H1 (cell line): ENCODE measurements around the gene FARSB. TPM values are rescaled to one million over a fixed set of nuclear protein-coding genes. Genes with fewer than 3 reads are reported as not detected.

Experiments
- MAFK ChIP-seq: IDR thresholded peaks from 2 replicates; pipeline ENCODE4 v1.6.1; 2012; ENCODE audit warnings: low read depth, mild to moderate bottlenecking, improper control_type of control experiment, low read length
- TEAD4 ChIP-seq: IDR thresholded peaks from 2 replicates; pipeline ENCODE4 v1.6.1; 2012; ENCODE audit warnings: low read depth, low read length, inconsistent platforms, mixed read lengths
- ZNF274 ChIP-seq: IDR thresholded peaks from 2 replicates; pipeline ENCODE4 v1.7.0; 2012; ENCODE audit warnings: low read length, borderline replicate concordance; ENCODE audit errors: extremely low read depth
- polyA plus RNA-seq, 7 experiments: library from polyadenylated mRNA; depleted of rRNA in 3 of 7; stranded (reverse) in 5 of 7; unstranded in 2 of 7; fragments of >200 nt in 5 of 7; fragments of 200-250 nt in 2 of 7; gene quantifications; 1 replicate in 5 of 7; 2 replicates in 1 of 7; 4 replicates in 1 of 7; pipeline versions ENCODE4 v1.2.1 to v1.2.3, GENCODE V29; 2011 to 2013; ENCODE audit warnings: missing spikeins in 2 of 7, mixed read lengths in 2 of 7
- total RNA-seq: library from RNA; stranded (reverse); fragmentation: NEBNext Ultra II Directional; extraction: Animal tissue kit (Norgen Biotek cat#: 25700); gene quantifications from 2 replicates; pipeline ENCODE4 v1.2.1, GENCODE V29; 2021
- TF ChIP-seq, protein P1 (sequence below): fragments of 300-600 bp; sonication (generic); IDR thresholded peaks from 2 replicates; pipeline ENCODE4 v1.7.1; 2012; ENCODE audit warnings: low read length, moderate library complexity, mild to moderate bottlenecking, inconsistent platforms; ENCODE audit not compliant: insufficient replicate concordance

FARSB gene
- total and polyA plus RNA-seq, 2 of the 8 experiments (the other 6 are each of a cell fraction or from before 2014, with no cell fraction given) = 21.0 to 37.9 TPM

DNA sequence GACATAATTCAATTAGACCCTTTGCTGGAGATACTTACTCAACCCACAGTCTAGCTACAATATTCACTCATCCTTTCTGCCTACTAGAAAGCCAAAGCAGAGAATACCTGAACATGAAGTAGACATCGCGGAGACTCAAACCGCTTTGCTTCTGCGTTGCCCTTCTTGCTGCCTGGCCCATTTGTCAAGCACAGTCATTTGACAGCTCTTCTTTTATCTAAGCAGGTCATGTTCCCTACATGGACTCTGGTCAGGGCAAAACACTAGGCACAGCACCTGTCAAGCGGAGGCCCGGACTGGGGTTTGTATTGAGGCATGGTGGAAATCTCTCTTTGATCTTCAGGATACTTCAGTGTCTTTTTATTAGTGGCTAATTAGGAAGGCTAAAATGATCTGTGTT is 89.7 kb downstream of the FARSB start (continued):
- TF ChIP-seq, protein P1, sequence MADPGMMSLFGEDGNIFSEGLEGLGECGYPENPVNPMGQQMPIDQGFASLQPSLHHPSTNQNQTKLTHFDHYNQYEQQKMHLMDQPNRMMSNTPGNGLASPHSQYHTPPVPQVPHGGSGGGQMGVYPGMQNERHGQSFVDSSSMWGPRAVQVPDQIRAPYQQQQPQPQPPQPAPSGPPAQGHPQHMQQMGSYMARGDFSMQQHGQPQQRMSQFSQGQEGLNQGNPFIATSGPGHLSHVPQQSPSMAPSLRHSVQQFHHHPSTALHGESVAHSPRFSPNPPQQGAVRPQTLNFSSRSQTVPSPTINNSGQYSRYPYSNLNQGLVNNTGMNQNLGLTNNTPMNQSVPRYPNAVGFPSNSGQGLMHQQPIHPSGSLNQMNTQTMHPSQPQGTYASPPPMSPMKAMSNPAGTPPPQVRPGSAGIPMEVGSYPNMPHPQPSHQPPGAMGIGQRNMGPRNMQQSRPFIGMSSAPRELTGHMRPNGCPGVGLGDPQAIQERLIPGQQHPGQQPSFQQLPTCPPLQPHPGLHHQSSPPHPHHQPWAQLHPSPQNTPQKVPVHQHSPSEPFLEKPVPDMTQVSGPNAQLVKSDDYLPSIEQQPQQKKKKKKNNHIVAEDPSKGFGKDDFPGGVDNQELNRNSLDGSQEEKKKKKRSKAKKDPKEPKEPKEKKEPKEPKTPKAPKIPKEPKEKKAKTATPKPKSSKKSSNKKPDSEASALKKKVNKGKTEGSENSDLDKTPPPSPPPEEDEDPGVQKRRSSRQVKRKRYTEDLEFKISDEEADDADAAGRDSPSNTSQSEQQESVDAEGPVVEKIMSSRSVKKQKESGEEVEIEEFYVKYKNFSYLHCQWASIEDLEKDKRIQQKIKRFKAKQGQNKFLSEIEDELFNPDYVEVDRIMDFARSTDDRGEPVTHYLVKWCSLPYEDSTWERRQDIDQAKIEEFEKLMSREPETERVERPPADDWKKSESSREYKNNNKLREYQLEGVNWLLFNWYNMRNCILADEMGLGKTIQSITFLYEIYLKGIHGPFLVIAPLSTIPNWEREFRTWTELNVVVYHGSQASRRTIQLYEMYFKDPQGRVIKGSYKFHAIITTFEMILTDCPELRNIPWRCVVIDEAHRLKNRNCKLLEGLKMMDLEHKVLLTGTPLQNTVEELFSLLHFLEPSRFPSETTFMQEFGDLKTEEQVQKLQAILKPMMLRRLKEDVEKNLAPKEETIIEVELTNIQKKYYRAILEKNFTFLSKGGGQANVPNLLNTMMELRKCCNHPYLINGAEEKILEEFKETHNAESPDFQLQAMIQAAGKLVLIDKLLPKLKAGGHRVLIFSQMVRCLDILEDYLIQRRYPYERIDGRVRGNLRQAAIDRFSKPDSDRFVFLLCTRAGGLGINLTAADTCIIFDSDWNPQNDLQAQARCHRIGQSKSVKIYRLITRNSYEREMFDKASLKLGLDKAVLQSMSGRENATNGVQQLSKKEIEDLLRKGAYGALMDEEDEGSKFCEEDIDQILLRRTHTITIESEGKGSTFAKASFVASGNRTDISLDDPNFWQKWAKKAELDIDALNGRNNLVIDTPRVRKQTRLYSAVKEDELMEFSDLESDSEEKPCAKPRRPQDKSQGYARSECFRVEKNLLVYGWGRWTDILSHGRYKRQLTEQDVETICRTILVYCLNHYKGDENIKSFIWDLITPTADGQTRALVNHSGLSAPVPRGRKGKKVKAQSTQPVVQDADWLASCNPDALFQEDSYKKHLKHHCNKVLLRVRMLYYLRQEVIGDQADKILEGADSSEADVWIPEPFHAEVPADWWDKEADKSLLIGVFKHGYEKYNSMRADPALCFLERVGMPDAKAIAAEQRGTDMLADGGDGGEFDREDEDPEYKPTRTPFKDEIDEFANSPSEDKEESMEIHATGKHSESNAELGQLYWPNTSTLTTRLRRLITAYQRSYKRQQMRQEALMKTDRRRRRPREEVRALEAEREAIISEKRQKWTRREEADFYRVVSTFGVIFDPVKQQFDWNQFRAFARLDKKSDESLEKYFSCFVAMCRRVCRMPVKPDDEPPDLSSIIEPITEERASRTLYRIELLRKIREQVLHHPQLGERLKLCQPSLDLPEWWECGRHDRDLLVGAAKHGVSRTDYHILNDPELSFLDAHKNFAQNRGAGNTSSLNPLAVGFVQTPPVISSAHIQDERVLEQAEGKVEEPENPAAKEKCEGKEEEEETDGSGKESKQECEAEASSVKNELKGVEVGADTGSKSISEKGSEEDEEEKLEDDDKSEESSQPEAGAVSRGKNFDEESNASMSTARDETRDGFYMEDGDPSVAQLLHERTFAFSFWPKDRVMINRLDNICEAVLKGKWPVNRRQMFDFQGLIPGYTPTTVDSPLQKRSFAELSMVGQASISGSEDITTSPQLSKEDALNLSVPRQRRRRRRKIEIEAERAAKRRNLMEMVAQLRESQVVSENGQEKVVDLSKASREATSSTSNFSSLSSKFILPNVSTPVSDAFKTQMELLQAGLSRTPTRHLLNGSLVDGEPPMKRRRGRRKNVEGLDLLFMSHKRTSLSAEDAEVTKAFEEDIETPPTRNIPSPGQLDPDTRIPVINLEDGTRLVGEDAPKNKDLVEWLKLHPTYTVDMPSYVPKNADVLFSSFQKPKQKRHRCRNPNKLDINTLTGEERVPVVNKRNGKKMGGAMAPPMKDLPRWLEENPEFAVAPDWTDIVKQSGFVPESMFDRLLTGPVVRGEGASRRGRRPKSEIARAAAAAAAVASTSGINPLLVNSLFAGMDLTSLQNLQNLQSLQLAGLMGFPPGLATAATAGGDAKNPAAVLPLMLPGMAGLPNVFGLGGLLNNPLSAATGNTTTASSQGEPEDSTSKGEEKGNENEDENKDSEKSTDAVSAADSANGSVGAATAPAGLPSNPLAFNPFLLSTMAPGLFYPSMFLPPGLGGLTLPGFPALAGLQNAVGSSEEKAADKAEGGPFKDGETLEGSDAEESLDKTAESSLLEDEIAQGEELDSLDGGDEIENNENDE = no peak
- TF ChIP-seq ZNF274 (no peak), MAFK (no peak), TEAD4 (no peak)
